ENCODE measurements around the gene SSTR5.
"Not testable (repeated sequence)": the region's sequence is repeated elsewhere in the genome, so short reads cannot be mapped to it uniquely, and the experiment has no call there.

Gene SSTR5

GRCh38 chr16:1090620-1091587, 18.4 kb downstream of the SSTR5 start:
- no peak for DNase-seq (ENCODE audit: low read depth in 2 of 2)

GRCh38 chr16:1091992-1092552, 19.5 kb downstream of the SSTR5 start:
- DNase-seq (ENCODE audit: low read depth in 2 of 2) = no peak

- not testable (repeated sequence) for DNase-seq (ENCODE audit: low read depth in 2 of 2)
Measured at GRCh38 chr16:1092685-1093283, 20.2 kb downstream of the SSTR5 start.

- peak; percentile 20 to 24 for DNase-seq (ENCODE audit: low read depth in 2 of 2)
Measured at GRCh38 chr16:1093284-1094123, 21.0 kb downstream of the SSTR5 start.

GRCh38 chr16:1094124-1094479, 21.6 kb downstream of the SSTR5 start:
- no peak for DNase-seq (ENCODE audit: low read depth in 2 of 2)

- DNase-seq (ENCODE audit: low read depth in 2 of 2) = no peak
Measured at GRCh38 chr16:1094601-1095449, 22.3 kb downstream of the SSTR5 start.

GRCh38 chr16:1095450-1096168, 23.1 kb downstream of the SSTR5 start:
- no peak for DNase-seq (ENCODE audit: low read depth in 2 of 2)

GRCh38 chr16:1096169-1097082, 23.9 kb downstream of the SSTR5 start, which contains the start of gene C1QTNF8:
Gene C1QTNF8, minus strand, starts transcription at chr16:1096244. Its CDS starts 1,322 bp downstream, at chr16:1094922.
- DNase-seq (ENCODE audit: low read depth in 2 of 2) = no peak

GRCh38 chr16:1097156-1097555, 24.6 kb downstream of the SSTR5 start:
- no peak for DNase-seq (ENCODE audit: low read depth in 2 of 2)

GRCh38 chr16:1097800-1098199, 25.3 kb downstream of the SSTR5 start:
- DNase-seq (ENCODE audit: low read depth in 2 of 2) = no peak

- DNase-seq (ENCODE audit: low read depth in 2 of 2) = no peak
Measured at GRCh38 chr16:1098266-1098991, 25.9 kb downstream of the SSTR5 start.

- no peak for DNase-seq (ENCODE audit: low read depth in 2 of 2)
Measured at GRCh38 chr16:1099189-1100083, 26.9 kb downstream of the SSTR5 start.

- no peak for DNase-seq (ENCODE audit: low read depth in 2 of 2)
Measured at GRCh38 chr16:1100084-1100800, 27.7 kb downstream of the SSTR5 start.

GRCh38 chr16:1101133-1101532, 28.6 kb downstream of the SSTR5 start:
- no peak for DNase-seq (ENCODE audit: low read depth in 2 of 2)

- DNase-seq (ENCODE audit: low read depth in 2 of 2) = no peak
Measured at GRCh38 chr16:1101573-1102332, 29.2 kb downstream of the SSTR5 start.

GRCh38 chr16:1102333-1102700, 29.8 kb downstream of the SSTR5 start:
- no peak for DNase-seq (ENCODE audit: low read depth in 2 of 2)

Measured in stimulated activated CD4-positive, alpha-beta T cell treated with anti-CD3 and anti-CD28 coated beads, Interleukin-15, amount 100 ng/mL, for 48 hours (primary cell).